Erythroblast (primary cell): ENCODE results near the gene RALGDS.

Source experiments
- GATA1 ChIP-seq: IDR thresholded peaks from 2 replicates; pipeline ENCODE4 v1.6.1; 2011; ENCODE audit warnings: low read depth, mild to moderate bottlenecking, control low read depth, low read length, moderate library complexity
- POLR2A ChIP-seq: IDR thresholded peaks from 2 replicates; pipeline ENCODE4 v1.6.1; 2011; ENCODE audit warnings: mild to moderate bottlenecking, low read length

DNA sequence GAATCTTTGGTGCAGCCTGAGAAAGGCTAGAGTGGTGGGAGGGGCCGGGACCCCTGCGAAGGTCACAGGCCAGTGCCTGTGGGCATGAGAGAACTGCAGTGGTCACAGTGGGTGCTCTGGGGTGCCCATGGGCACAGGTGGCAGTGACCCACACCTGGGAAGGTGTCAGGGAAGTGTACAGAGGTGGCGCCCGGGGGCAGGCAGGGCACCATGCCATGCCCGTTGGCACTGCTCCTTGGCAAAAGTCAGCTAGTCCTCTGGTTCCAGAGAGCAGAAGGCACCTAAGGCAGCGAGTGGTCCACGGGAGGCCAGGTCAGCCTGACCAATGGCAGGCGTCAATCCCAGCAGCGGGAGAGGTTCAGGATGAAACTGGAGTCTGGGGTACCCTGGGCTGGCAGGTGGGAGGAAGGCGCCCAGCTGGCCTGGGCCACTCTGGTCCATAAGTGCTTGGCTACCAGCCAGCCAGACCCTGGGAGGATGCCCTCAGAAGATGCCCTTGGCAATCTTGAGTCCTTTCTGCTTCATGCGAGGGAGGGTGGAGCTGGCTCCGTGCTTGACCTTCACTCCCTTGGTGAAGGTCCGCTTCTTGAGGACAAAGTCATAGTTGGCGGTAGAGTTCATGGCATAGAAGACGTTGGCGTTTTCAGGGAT, 22.8 kb downstream of the RALGDS start:
- no peak for TF ChIP-seq POLR2A
- TF ChIP-seq GATA1: no peak
